ENCODE measurements around the gene LRP10.
A peak's percentile ranks its signal among the peaks of the same experiment; 100 is the strongest.

Gene LRP10

GRCh38 chr14:22866874-22867273 lies 4.7 kb upstream of the LRP10 start:
- no peak for DNase-seq

DNA sequence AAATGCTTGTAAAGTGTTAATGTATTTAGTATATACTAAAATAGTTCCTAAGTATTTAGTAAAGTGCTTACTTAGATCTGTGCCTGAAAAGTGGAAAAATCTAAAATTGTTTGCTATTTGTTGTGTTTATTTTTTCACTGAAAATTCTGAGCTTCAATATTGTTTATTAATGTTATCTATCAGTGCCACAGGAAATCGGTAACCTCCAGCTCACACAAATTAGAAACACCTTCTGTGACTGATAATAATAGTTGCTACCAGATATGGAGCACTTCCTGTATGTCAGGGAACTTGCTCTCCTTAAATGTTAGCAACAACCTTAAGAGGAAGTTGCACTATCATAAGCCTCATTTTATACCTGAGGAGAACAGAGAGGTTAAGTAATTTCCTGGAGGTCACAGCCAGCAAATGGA lies 723 bp upstream of the LRP10 start:
- no peak for DNase-seq

DNA sequence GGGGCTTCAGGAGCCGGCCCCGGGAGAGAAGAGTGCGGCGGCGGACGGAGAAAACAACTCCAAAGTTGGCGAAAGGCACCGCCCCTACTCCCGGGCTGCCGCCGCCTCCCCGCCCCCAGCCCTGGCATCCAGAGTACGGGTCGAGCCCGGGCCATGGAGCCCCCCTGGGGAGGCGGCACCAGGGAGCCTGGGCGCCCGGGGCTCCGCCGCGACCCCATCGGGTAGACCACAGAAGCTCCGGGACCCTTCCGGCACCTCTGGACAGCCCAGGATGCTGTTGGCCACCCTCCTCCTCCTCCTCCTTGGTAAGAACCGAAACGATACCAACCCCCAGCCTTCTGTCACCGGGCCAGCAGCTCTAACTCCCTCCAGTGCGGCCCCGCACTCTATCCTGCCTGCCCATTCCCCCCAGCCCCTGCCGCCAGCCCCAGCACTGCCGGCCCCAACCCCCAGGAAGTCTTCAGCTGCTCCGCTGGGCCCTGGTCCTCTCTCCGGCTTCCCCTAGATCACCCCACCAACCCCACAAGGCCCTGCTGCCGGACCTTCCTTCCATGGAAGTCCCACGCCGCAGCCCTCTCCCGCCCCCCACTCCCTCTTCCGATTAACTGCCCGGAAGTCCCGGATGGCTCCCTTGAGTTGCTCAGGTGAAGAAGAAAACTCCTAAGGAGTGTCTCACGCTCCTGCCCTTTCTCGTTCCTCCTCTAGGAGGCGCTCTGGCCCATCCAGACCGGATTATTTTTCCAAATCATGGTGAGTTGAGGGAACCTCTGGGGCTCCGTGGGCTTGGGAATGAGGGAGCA lies 693 bp downstream of the LRP10 start:
- peak; percentile 56 for DNase-seq

GRCh38 chr14:22872833-22873520 lies 1.4 kb downstream of the LRP10 start:
- no peak for DNase-seq

DNA sequence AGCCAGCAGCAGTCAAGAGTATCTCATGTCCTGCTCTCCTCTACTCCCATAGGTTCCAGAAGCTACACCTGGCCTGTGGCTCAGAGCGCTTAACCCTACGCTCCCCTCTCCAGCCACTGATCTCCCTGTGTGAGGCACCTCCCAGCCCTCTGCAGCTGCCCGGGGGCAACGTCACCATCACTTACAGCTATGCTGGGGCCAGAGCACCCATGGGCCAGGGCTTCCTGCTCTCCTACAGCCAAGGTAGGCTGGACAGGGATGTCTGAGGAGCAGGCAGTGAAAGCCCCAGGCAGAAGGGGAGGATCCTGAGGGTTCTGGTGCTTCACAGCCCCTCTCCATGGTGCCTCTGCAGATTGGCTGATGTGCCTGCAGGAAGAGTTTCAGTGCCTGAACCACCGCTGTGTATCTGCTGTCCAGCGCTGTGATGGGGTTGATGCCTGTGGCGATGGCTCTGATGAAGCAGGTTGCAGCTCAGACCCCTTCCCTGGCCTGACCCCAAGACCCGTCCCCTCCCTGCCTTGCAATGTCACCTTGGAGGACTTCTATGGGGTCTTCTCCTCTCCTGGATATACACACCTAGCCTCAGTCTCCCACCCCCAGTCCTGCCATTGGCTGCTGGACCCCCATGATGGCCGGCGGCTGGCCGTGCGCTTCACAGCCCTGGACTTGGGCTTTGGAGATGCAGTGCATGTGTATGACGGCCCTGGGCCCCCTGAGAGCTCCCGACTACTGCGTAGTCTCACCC lies 3.6 kb downstream of the LRP10 start:
- no peak for DNase-seq

GRCh38 chr14:22875748-22876319 lies 4.3 kb downstream of the LRP10 start:
- DNase-seq = no peak

GRCh38 chr14:22877000-22877501 lies 5.5 kb downstream of the LRP10 start:
- no peak for DNase-seq

- no peak for DNase-seq
Observed at GRCh38 chr14:22878271-22879246, 7.0 kb downstream of the LRP10 start.

GRCh38 chr14:22882064-22882463 lies 10.5 kb downstream of the LRP10 start:
- DNase-seq = no peak

GRCh38 chr14:22882529-22883172 lies 11.1 kb downstream of the LRP10 start:
- peak; percentile 80 for DNase-seq

- DNase-seq = peak; percentile 75
Observed at GRCh38 chr14:22883173-22883976, 11.8 kb downstream of the LRP10 start, which contains the start of gene REM2. Gene REM2 (plus strand): TSS chr14:22883222. CDS start chr14:22883288, 66 bp downstream.

DNA sequence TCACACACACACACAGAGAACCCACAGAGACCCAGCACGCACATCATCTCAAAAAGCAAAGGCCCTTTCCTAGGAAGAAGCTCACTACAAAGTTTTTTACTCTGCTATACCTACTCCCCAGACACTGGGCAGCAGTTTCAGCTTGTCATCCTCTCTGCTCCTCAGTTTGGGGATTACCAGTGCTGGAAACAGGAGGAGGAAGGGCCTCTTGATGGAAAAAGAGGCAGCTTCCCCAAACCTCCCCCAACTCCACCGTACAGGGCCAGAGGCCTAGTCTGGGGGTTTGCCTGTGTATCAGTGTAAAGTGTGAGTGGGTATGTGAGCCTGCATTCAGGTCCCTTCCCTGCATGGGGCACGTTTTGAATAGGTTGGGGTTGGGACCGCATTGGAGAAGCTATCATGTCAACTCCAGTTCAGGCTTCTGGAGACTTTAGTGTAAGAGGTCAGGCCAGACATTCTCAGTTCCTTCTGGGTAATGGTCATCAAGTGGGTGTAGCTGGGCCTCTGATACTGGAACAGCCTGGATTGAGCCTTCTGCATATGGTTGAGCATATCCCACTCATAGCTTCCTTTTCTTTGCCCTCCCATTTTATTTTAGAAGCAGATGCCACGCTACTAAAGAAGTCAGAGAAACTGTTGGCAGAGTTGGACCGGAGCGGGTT lies 12.7 kb downstream of the LRP10 start:
- DNase-seq = no peak

DNA sequence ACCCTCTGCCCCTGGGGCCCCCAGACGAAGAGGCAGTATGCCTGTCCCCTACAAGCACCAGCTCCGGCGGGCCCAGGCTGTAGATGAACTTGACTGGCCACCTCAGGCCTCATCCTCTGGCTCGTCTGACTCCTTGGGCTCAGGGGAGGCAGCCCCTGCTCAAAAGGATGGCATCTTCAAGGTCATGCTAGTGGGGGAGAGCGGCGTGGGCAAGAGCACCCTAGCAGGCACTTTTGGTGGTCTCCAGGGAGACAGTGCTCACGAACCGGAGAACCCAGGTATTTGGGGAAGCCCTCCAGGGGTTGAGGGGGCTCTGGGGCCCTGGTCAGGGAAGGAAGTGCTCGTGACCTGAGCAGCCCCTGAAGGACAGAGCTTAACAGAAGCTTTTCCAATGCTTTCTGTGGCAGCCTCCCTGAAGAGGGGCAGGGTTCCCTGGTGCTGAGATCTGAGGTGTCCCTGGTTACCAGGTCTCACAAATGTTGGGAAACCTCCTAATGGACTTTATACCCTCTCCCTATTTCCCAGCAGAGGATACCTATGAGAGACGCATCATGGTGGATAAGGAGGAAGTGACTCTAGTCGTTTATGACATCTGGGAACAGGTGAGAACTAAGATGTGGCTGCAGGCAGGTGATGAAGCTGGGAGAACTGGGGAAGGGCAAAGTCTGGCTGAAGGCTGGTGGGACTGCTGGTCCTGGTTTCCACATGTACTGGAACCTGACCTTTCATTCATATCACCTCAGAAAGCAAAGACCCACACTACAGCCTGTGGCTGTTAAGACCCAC lies 13.4 kb downstream of the LRP10 start:
- no peak for DNase-seq

DNA sequence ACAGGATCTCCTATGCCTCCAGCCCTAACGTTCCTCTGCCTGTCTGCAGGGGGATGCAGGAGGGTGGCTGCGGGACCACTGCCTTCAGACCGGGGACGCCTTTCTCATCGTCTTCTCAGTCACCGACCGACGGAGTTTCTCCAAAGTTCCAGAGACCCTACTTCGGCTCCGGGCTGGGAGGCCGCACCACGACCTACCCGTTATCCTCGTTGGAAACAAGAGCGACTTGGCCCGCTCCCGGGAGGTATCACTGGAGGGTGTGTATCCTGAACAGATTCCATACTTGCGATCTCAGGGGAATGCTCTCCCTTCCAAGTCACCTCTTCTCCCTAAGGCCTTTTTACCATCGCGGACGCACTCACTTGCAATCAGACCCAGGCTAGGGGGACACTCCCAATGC lies 14.4 kb downstream of the LRP10 start:
- DNase-seq = no peak

DNA sequence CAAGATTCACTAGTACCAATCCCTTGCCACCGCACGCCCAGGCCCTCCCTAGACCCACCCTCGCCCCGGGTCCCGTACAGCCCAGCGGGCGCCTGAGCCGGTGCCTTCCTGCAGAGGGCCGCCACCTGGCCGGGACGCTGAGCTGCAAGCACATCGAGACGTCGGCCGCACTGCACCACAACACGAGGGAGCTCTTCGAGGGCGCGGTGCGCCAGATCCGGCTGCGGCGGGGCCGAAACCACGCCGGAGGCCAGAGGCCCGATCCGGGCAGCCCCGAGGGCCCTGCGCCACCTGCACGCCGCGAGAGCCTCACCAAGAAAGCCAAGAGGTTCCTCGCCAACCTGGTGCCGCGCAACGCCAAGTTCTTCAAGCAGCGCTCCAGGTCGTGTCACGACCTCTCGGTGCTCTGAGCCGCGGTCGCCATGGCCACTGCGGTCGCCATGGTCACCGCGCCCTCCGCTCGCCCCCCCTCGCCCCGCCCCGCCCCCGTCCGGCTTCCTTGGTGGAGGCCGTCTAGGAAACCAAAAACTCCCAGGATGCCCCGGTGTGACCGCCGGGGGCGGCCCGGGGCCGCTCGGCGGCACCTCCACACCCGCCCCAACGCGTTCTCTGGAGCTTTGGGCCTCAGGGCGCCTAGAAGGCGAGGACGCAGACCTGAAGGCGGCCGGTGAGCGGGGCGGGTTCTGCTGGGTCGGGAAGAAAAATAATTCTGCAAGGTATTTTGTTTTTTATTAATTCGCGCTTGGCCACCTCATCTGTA lies 15.1 kb downstream of the LRP10 start:
- DNase-seq = peak; percentile 77

DNA sequence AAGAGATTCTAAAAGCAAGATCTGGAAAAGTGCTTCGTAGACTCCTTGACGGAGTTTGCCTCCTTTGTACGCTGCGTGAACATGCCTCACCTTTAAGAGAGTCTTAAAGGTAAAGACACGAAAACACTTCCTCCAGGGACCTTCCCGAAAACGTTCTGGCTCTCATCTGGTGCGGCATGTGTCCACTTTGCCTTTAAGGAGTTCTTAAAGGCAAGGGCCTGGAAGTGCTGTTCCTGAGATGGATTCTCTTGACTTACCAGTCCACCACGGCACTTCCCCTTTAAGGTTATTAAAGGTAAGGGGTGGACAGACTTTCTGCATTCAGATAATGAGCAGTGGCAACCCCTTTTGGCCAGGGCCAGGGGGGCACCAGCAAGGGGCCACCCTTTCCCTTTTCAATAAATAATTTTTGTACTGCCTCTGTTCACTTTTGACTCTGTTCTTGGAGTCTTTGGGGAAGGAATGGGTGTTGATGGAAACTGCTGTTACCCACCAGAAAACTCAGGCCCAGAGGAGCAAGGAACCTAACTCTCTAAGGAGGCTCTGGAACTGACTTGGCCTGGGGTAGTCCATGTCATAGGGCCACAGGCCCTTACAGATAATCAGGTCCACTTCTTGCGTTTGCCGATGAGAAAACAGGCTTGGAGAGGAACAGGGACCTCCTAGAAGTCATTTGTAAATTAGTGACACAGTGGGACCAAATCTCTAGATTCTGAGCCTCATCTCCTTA lies 15.9 kb downstream of the LRP10 start:
- peak; percentile 92 for DNase-seq

DNA sequence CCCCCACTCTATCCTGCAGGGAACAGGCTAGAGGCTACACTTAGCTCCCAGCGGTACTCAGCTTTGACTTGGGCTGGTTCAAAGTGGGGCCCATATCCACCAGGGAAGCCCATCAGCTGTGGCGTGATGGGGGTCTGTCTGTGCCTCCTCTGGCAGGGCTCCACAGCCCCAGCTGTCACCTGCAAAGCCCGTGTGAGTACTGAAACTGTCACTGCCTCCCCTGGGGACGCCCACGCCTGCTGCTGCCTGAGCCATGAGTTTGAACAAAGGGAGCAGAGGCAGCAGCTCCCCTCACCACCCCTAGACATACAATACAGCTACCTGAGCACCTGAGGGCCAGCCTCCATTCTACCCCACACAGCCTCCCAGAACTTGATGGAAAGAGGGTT lies 16.4 kb downstream of the LRP10 start:
- DNase-seq = no peak

Data from NCI-H1092 (cell line).